Fibroblast of skin of right quadriceps (primary cell): ENCODE results near the gene NPAS1.

Experiments used
- DNase-seq: peaks from one replicate; pipeline ENCODE4 v3.0.0-alpha.2; 2013

NPAS1 gene

DNA sequence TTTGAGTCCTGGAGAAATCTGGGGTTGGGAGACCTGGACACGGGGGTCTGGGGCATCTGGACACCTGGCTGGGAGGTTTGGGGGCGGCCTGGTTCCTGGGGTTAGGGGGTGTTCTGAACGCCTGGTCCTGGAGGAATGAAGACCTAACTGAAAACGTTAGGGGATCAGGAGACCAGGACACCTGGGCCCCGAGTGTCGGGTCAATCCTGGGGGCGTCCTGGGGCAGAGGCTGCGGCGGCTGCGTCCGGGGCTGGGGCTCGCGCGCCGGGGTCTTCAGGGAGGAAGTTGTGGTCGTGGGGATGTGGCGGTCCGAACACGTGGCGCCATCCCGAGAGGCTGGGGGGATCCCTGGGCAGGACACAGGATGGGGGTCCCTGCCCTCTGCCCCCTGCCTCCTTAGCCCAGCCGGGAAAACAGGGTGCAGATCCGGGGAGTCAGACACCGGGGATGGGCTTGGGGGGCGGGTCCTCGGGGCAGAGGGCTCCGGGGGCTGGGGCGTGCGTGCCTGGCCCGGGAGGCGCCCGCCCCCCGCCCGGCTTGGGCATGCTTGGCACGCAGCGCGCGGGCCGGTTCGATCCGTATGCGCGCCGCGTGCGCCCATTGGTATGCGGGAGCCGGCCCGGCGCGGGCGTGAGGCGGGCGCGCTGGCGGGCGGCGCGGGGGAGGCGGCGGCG lies 632 bp downstream of the NPAS1 start:
- DNase-seq, result no peak

GRCh38 chr19:47020992-47021496 lies 1.4 kb downstream of the NPAS1 start:
- no peak for DNase-seq

GRCh38 chr19:47021536-47022139 lies 2.0 kb downstream of the NPAS1 start:
- no peak for DNase-seq

- no peak for DNase-seq
Measured at GRCh38 chr19:47022140-47022536, 2.5 kb downstream of the NPAS1 start.

GRCh38 chr19:47022541-47023447 lies 3.2 kb downstream of the NPAS1 start:
- no peak for DNase-seq

DNA sequence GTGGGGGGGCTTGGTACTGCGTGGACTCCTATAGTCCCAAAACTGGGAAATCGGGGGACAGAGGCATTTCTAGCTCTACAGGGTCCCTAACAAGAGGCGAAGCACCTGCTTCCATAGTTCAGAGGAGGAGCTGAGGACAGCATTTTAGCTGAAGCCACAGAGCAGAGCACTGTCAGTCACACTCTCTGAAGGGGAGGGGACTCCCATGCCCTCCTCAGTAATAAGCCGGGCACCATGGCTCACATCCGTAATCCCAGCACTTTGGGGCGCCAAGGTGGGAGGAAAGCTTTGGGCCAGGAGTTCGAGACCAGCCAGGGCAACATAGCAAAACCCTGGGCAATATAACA lies 3.8 kb downstream of the NPAS1 start:
- no peak for DNase-seq

GRCh38 chr19:47024502-47024901 lies 4.9 kb downstream of the NPAS1 start:
- DNase-seq, result no peak

GRCh38 chr19:47026156-47026555 lies 6.5 kb downstream of the NPAS1 start:
- no peak for DNase-seq

- DNase-seq, result no peak
Measured at GRCh38 chr19:47026889-47027288, 7.3 kb downstream of the NPAS1 start.

DNA sequence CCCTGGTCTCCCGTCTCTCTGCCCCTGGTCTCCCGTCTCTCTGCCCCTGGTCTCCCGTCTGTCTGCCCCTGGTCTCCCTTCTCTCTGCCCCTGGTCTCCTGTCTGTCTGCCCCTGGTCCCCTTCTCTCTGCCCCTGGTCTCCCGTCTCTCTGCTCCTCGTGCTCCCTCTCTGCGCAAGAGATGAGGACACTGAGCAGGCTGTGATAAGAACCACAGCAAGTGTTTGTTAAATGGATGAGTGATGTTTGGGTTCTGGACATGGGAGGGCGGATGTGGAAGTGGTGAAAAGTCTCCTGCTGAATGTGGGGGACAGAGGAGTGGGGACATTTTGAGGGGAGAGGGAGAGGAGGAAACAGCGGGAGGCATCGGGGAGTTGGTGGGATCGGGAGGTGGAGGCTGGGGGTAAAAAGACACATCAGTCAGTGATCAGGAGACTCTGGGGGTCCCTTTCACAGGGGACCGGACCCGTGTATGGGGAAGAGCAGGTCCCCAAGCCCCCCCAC lies 8.0 kb downstream of the NPAS1 start:
- DNase-seq, result no peak

GRCh38 chr19:47028195-47028601 lies 8.6 kb downstream of the NPAS1 start:
- DNase-seq, result no peak

GRCh38 chr19:47032171-47032811 lies 12.7 kb downstream of the NPAS1 start:
- DNase-seq, result no peak

- DNase-seq, result peak; percentile 76
Measured at GRCh38 chr19:47035127-47036096, 15.8 kb downstream of the NPAS1 start.

GRCh38 chr19:47036097-47036651 lies 16.5 kb downstream of the NPAS1 start:
- no peak for DNase-seq

- no peak for DNase-seq
Measured at GRCh38 chr19:47037766-47038165, 18.1 kb downstream of the NPAS1 start.

- no peak for DNase-seq
Measured at GRCh38 chr19:47039239-47039874, 19.7 kb downstream of the NPAS1 start.

DNA sequence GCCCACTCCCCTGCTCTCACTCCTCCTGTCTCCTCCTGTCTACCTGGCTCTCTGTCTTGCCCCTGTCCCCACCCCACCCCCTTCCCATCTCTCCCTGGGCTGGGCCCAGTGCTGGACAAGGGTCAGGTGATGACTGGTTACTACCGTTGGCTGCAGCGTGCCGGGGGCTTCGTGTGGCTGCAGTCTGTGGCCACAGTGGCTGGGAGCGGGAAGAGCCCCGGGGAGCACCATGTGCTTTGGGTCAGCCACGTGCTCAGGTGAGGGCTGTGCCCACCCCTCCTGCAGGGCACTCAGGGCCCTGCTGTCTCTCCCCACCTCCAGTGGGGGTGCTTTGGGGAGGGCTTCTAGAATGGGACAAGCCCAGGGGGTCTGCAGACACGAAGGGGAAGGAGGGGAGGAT lies 21.2 kb downstream of the NPAS1 start:
- no peak for DNase-seq

- DNase-seq, result no peak
Measured at GRCh38 chr19:47044946-47045866, 25.6 kb downstream of the NPAS1 start.

DNA sequence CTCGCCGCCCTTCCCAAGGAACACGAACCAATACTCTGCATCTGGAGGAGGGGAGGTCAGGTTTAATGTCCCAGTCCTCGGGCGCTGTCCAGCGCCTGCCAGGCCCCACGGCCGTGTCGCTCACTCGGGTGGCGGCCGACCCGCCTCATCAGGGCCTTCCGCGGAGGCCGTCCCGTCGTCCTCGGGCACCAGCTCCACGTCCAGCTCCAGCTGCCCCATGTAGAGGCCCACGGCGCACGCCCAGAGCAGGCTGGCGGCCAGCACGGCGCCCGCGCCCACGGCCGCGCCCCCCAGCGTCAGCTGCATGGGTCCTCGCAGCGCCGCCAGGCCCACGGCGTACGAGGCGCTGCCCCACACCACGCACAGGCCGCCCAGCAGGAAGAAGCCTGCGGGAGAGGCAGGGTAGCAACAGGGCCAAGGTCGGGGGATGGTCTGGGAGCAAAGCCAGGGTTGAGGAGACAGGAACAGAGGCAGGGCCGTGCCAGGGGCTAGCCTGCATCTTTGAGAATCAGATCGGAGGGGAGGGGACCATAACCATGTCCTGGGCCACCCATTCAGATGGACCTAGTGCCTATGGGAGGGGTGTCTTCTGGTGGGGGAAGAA lies 26.3 kb downstream of the NPAS1 start:
- no peak for DNase-seq
